Measurements from ENCODE around the gene BRIX1. TPM values are rescaled to one million over a fixed set of nuclear protein-coding genes. Genes with fewer than 3 reads are reported as not detected.

Gene BRIX1
- total and polyA plus RNA-seq, 2 of the 13 experiments (the other 11 are each of a cell fraction or from before 2014, with no cell fraction given): 23.6 to 78.4 TPM

DNA sequence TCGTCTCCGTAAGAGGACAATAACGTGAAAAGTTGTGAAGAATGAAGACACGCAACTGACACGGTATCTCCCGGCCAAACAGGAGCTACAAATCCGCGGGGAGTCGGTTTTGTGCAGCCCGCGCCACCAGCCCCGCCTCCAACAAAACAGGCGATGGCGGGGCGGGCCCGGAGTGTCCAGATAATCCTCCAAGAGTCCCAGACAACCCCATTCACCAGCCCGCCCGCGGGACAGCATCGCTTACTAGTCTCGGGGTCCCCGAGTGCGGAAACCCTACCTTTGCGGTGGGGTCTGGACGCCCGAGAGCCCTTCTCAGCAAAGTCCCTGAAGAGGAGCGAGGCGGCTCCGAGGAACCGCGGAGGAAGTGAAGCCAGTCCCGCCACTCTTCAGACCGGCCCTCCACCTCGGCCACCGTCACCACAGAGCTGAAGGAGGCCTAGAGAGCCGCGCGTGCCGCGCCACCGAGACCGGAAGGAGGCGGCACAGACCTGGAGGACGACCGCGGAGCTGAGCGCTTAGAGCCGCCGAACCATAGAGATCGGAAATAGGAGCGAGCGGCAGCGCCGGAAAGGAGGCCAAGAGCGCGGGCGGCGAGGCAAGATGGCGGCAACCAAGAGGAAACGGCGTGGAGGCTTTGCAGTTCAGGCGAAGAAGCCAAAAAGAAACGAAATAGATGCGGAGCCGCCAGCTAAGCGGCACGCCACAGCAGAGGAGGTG lies at the start of gene BRIX1, which contains the start of gene RAD1 (continued):
- TF ChIP-seq U2AF1 (optimal IDR thresholded peaks at IDR 0.05; ENCODE audit: low read depth, low read length) (peak; percentile 64), ZNF335 (CRISPR knock-in tag; IDR thresholded peaks at IDR 0.05) (no peak; the same call in 1 of the 2 replicates), CBX5 (CRISPR knock-in tag; IDR thresholded peaks at IDR 0.05; ENCODE audit: borderline replicate concordance) (peak; percentile 97; the same call in 1 of the 2 replicates), RXRB (CRISPR knock-in tag; IDR thresholded peaks at IDR 0.05; ENCODE audit: borderline replicate concordance) (0 out of 2 replicates have a peak, but pooled peaks have one; percentile 15), KLF11 (CRISPR knock-in tag; IDR thresholded peaks at IDR 0.05) (no peak), ZNF44 (CRISPR knock-in tag; IDR thresholded peaks at IDR 0.05) (no peak), GTF3A (CRISPR knock-in tag; conservative IDR thresholded peaks at IDR 0.05) (peak; percentile 87), PRPF4 (IDR thresholded peaks at IDR 0.05; ENCODE audit: low read depth, low read length, poor library complexity, severe bottlenecking) (no peak), RBM39 (IDR thresholded peaks at IDR 0.05; ENCODE audit: low read depth, low read length, poor library complexity, severe bottlenecking) (peak; percentile 77), ZNF563 (CRISPR knock-in tag; IDR thresholded peaks at IDR 0.05) (peak; percentile 30; the same call in 1 of the 2 replicates), FLYWCH1 (CRISPR knock-in tag; IDR thresholded peaks at IDR 0.05) (no peak), NFYB (CRISPR knock-in tag; IDR thresholded peaks at IDR 0.05) (peak; percentile 66)
- TF ChIP-seq, protein P1, sequence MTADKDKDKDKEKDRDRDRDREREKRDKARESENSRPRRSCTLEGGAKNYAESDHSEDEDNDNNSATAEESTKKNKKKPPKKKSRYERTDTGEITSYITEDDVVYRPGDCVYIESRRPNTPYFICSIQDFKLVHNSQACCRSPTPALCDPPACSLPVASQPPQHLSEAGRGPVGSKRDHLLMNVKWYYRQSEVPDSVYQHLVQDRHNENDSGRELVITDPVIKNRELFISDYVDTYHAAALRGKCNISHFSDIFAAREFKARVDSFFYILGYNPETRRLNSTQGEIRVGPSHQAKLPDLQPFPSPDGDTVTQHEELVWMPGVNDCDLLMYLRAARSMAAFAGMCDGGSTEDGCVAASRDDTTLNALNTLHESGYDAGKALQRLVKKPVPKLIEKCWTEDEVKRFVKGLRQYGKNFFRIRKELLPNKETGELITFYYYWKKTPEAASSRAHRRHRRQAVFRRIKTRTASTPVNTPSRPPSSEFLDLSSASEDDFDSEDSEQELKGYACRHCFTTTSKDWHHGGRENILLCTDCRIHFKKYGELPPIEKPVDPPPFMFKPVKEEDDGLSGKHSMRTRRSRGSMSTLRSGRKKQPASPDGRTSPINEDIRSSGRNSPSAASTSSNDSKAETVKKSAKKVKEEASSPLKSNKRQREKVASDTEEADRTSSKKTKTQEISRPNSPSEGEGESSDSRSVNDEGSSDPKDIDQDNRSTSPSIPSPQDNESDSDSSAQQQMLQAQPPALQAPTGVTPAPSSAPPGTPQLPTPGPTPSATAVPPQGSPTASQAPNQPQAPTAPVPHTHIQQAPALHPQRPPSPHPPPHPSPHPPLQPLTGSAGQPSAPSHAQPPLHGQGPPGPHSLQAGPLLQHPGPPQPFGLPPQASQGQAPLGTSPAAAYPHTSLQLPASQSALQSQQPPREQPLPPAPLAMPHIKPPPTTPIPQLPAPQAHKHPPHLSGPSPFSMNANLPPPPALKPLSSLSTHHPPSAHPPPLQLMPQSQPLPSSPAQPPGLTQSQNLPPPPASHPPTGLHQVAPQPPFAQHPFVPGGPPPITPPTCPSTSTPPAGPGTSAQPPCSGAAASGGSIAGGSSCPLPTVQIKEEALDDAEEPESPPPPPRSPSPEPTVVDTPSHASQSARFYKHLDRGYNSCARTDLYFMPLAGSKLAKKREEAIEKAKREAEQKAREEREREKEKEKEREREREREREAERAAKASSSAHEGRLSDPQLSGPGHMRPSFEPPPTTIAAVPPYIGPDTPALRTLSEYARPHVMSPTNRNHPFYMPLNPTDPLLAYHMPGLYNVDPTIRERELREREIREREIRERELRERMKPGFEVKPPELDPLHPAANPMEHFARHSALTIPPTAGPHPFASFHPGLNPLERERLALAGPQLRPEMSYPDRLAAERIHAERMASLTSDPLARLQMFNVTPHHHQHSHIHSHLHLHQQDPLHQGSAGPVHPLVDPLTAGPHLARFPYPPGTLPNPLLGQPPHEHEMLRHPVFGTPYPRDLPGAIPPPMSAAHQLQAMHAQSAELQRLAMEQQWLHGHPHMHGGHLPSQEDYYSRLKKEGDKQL (CRISPR knock-in tag; IDR thresholded peaks at IDR 0.05; ENCODE audit: low read depth): no peak; the same call in 1 of the 2 replicates
- TF ChIP-seq, protein P2, sequence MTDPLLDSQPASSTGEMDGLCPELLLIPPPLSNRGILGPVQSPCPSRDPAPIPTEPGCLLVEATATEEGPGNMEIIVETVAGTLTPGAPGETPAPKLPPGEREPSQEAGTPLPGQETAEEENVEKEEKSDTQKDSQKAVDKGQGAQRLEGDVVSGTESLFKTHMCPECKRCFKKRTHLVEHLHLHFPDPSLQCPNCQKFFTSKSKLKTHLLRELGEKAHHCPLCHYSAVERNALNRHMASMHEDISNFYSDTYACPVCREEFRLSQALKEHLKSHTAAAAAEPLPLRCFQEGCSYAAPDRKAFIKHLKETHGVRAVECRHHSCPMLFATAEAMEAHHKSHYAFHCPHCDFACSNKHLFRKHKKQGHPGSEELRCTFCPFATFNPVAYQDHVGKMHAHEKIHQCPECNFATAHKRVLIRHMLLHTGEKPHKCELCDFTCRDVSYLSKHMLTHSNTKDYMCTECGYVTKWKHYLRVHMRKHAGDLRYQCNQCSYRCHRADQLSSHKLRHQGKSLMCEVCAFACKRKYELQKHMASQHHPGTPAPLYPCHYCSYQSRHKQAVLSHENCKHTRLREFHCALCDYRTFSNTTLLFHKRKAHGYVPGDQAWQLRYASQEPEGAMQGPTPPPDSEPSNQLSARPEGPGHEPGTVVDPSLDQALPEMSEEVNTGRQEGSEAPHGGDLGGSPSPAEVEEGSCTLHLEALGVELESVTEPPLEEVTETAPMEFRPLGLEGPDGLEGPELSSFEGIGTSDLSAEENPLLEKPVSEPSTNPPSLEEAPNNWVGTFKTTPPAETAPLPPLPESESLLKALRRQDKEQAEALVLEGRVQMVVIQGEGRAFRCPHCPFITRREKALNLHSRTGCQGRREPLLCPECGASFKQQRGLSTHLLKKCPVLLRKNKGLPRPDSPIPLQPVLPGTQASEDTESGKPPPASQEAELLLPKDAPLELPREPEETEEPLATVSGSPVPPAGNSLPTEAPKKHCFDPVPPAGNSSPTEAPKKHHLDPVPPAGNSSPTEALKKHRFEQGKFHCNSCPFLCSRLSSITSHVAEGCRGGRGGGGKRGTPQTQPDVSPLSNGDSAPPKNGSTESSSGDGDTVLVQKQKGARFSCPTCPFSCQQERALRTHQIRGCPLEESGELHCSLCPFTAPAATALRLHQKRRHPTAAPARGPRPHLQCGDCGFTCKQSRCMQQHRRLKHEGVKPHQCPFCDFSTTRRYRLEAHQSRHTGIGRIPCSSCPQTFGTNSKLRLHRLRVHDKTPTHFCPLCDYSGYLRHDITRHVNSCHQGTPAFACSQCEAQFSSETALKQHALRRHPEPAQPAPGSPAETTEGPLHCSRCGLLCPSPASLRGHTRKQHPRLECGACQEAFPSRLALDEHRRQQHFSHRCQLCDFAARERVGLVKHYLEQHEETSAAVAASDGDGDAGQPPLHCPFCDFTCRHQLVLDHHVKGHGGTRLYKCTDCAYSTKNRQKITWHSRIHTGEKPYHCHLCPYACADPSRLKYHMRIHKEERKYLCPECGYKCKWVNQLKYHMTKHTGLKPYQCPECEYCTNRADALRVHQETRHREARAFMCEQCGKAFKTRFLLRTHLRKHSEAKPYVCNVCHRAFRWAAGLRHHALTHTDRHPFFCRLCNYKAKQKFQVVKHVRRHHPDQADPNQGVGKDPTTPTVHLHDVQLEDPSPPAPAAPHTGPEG (CRISPR knock-in tag; IDR thresholded peaks at IDR 0.05): 0 out of 2 replicates have a peak, but pooled peaks have one; percentile 47
- TF ChIP-seq, protein P3, sequence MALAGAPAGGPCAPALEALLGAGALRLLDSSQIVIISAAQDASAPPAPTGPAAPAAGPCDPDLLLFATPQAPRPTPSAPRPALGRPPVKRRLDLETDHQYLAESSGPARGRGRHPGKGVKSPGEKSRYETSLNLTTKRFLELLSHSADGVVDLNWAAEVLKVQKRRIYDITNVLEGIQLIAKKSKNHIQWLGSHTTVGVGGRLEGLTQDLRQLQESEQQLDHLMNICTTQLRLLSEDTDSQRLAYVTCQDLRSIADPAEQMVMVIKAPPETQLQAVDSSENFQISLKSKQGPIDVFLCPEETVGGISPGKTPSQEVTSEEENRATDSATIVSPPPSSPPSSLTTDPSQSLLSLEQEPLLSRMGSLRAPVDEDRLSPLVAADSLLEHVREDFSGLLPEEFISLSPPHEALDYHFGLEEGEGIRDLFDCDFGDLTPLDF (CRISPR knock-in tag; IDR thresholded peaks at IDR 0.05): peak; percentile 94

All from HepG2 (cell line).